Trophoblast cell (in vitro differentiated cells and primary cell): ENCODE measurements around the gene ERVFRD-1.

Source experiments
- DNase-seq, 2 donors: peaks; one replicate each; pipeline ENCODE4 v3.0.0-alpha.2; 2016
- H2AFZ ChIP-seq: 2 replicates; pipeline ENCODE4 v1.6.1; 2013; ENCODE audit warnings: low read length, moderate library complexity, mild to moderate bottlenecking; ENCODE audit not compliant: insufficient read depth, poor library complexity
- H2AK5ac ChIP-seq: 2 replicates; pipeline ENCODE4 v1.6.1; 2013; ENCODE audit warnings: mild to moderate bottlenecking, low read length
- H2BK120ac ChIP-seq: 2 replicates; pipeline ENCODE4 v1.6.1; 2013; ENCODE audit warnings: low read length, mild to moderate bottlenecking, moderate library complexity; ENCODE audit not compliant: insufficient read depth, poor library complexity
- H2BK12ac ChIP-seq: 2 replicates; pipeline ENCODE4 v1.6.1; 2013; ENCODE audit warnings: mild to moderate bottlenecking, low read length, moderate library complexity
- H2BK5ac ChIP-seq: 2 replicates; pipeline ENCODE4 v1.6.1; 2013; ENCODE audit warnings: low read length, low read depth, moderate library complexity, mild to moderate bottlenecking; ENCODE audit not compliant: poor library complexity
- H3K14ac ChIP-seq: 2 replicates; pipeline ENCODE4 v1.6.1; 2013; ENCODE audit warnings: mild to moderate bottlenecking, low read length
- H3K18ac ChIP-seq: 2 replicates; pipeline ENCODE4 v1.6.1; 2013; ENCODE audit warnings: mild to moderate bottlenecking, low read length
- H3K23ac ChIP-seq: 2 replicates; pipeline ENCODE4 v1.6.1; 2013; ENCODE audit warnings: low read length
- H3K27ac ChIP-seq: 2 replicates; pipeline ENCODE4 v1.5.1; 2013; ENCODE audit warnings: low read depth, mild to moderate bottlenecking, inconsistent platforms, low read length, moderate library complexity
- H3K27me3 ChIP-seq: 2 replicates; pipeline ENCODE4 v1.6.1; 2013; ENCODE audit warnings: inconsistent platforms, mild to moderate bottlenecking, low read length, moderate library complexity; ENCODE audit not compliant: insufficient read depth
- H3K36me3 ChIP-seq, 2 experiments: 1 replicate in 1 of 2; 2 replicates in 1 of 2; pipeline ENCODE4 v1.6.1; 2013; ENCODE audit warnings: low read length in 2 of 2, mild to moderate bottlenecking in 2 of 2, moderate library complexity in 1 of 2; ENCODE audit not compliant: insufficient read depth in 2 of 2, control insufficient read depth in 1 of 2
- H3K4ac ChIP-seq: 2 replicates; pipeline ENCODE4 v1.6.1; 2013; ENCODE audit warnings: low read depth, mild to moderate bottlenecking, low read length, moderate library complexity
- H3K4me1 ChIP-seq, 2 experiments: 1 replicate in 1 of 2; 2 replicates in 1 of 2; pipeline ENCODE4 v1.6.1; 2013; ENCODE audit warnings: low read length in 2 of 2, mild to moderate bottlenecking in 2 of 2, moderate library complexity in 1 of 2; ENCODE audit not compliant: insufficient read depth in 2 of 2, control insufficient read depth in 1 of 2
- H3K4me2 ChIP-seq: 2 replicates; pipeline ENCODE4 v1.6.1; 2013; ENCODE audit warnings: inconsistent platforms, mild to moderate bottlenecking, low read length, moderate library complexity
- H3K4me3 ChIP-seq: 2 replicates; pipeline ENCODE4 v1.5.1; 2013; ENCODE audit warnings: mild to moderate bottlenecking, low read depth, low read length, inconsistent platforms
- H3K79me1 ChIP-seq: one replicate; pipeline ENCODE4 v1.6.1; 2013; ENCODE audit warnings: low read length
- H3K79me2 ChIP-seq: 2 replicates; pipeline ENCODE4 v1.6.1; 2013; ENCODE audit warnings: low read length, mild to moderate bottlenecking; ENCODE audit not compliant: control insufficient read depth, insufficient read depth, poor library complexity
- H3K9ac ChIP-seq: 2 replicates; pipeline ENCODE4 v1.6.1; 2013; ENCODE audit warnings: mild to moderate bottlenecking, low read length
- H3K9me3 ChIP-seq: 2 replicates; pipeline ENCODE4 v1.6.1; 2013; ENCODE audit warnings: low read depth, mild to moderate bottlenecking, control low read depth, inconsistent platforms, low read length; ENCODE audit not compliant: insufficient read depth
- H4K12ac ChIP-seq: 2 replicates; pipeline ENCODE4 v1.6.1; 2013; ENCODE audit warnings: low read depth, mild to moderate bottlenecking, low read length, moderate library complexity
- H4K8ac ChIP-seq: 2 replicates; pipeline ENCODE4 v1.6.1; 2013; ENCODE audit warnings: low read depth, mild to moderate bottlenecking, low read length, moderate library complexity
- H4K91ac ChIP-seq: one replicate; pipeline ENCODE4 v1.6.1; 2013; ENCODE audit warnings: low read depth, mild to moderate bottlenecking, low read length, moderate library complexity
- WGBS: extraction: QIAGEN DNeasy Blood & Tissue Kit; methylation state at CpG from one replicate; pipeline ENCODE4 v1.1.7; 2013; ENCODE audit warnings: missing lambda C conversion rate; ENCODE audit not compliant: insufficient read length, insufficient coverage; ENCODE audit errors: extremely low coverage; 5-methylcytosine and 5-hydroxymethylcytosine counted together

ERVFRD-1 gene

DNA sequence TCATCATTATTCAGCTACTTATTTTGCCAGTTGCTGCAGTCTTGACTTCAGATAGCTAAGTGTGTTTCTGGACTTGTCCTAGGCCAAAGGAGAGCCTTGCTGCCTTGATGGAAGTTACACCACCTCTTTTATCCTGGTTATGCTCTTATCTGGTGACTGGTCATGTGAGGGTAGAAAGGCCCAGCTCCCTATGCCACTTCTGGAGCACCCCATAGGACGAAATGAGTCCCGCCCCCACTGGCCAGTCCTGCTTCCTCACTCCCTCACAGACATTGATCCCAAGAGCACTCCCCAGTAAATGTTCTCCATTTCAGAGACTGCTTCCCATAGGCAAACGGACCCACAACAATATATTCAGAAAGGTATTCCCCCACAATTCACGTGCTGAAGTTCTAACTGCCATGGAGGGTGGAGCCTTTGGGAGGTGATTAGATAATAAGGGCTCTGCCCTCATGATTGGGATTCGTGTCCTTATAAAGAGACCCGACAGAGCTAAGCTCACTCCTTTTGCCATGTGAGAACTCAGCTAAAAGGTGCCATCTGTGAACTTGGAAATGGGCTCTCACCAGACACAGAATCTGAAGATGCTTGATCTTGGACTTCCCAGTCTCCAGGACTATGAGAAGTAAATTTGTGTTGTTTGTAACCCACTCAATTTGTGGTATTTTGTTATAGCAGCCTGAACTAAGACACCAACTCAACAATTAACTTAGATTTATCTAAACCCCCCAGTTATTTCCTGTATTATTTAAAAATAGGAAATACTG, 45.9 kb downstream of the ERVFRD-1 start:
- no peak overlapping the region for H3K4me3 ChIP-seq
- no peak overlapping the region for H3K4ac ChIP-seq
- no peak overlapping the region for H2BK120ac ChIP-seq
- H3K9me3 ChIP-seq, result no peaks in the 10 kb centered on the region
- H3K79me2 ChIP-seq, result no peaks in the 10 kb centered on the region
- H3K14ac ChIP-seq, result no peak overlapping the region
- H3K27me3 ChIP-seq, result no peaks in the 10 kb centered on the region
- no peaks in the 10 kb centered on the region for H3K4me1 ChIP-seq
- H3K4me2 ChIP-seq, result no peak overlapping the region
- no peaks in the 10 kb centered on the region for H3K36me3 ChIP-seq
- no peaks in the 10 kb centered on the region for H3K79me1 ChIP-seq
- no peak overlapping the region for H4K12ac ChIP-seq
- H2AK5ac ChIP-seq, result no peak overlapping the region
- no peak overlapping the region for H2BK12ac ChIP-seq
- no peak overlapping the region for H3K18ac ChIP-seq
- no peak overlapping the region for H4K91ac ChIP-seq
- no peak overlapping the region for H3K23ac ChIP-seq
- DNase-seq, result no peak
- no peak overlapping the region for H2BK5ac ChIP-seq
- no peak overlapping the region for H2AFZ ChIP-seq
- H3K9ac ChIP-seq, result no peak overlapping the region
- H4K8ac ChIP-seq, result no peak overlapping the region
- no CpG with 5 or more reads among the region's 6 CpGs for WGBS
- no peak overlapping the region for H3K27ac ChIP-seq

GRCh38 chr6:11064836-11065235, 46.7 kb downstream of the ERVFRD-1 start:
- no peak overlapping the region for H4K91ac ChIP-seq
- no peaks in the 10 kb centered on the region for H3K9me3 ChIP-seq
- no peak overlapping the region for H3K18ac ChIP-seq
- no peaks in the 10 kb centered on the region for H3K36me3 ChIP-seq
- H3K4me2 ChIP-seq, result no peak overlapping the region
- no peak overlapping the region for H4K8ac ChIP-seq
- no peak overlapping the region for H3K9ac ChIP-seq
- no peak overlapping the region for H2BK12ac ChIP-seq
- H3K4ac ChIP-seq, result no peak overlapping the region
- H3K4me1 ChIP-seq, result no peaks in the 10 kb centered on the region
- no peak overlapping the region for H2AFZ ChIP-seq
- H3K79me1 ChIP-seq, result no peaks in the 10 kb centered on the region
- no peak overlapping the region for H2BK5ac ChIP-seq
- WGBS, result no CpG with 5 or more reads among the region's 3 CpGs
- no peak overlapping the region for H2AK5ac ChIP-seq
- no peak overlapping the region for H4K12ac ChIP-seq
- H3K4me3 ChIP-seq, result no peak overlapping the region
- H2BK120ac ChIP-seq, result no peak overlapping the region
- DNase-seq, result no peak
- H3K27ac ChIP-seq, result no peak overlapping the region
- H3K23ac ChIP-seq, result no peak overlapping the region
- no peaks in the 10 kb centered on the region for H3K27me3 ChIP-seq
- H3K14ac ChIP-seq, result no peak overlapping the region
- no peaks in the 10 kb centered on the region for H3K79me2 ChIP-seq

GRCh38 chr6:11062715-11063114, 48.8 kb downstream of the ERVFRD-1 start:
- H3K4me2 ChIP-seq, result no peak overlapping the region
- H4K12ac ChIP-seq, result no peak overlapping the region
- no peaks in the 10 kb centered on the region for H3K4me1 ChIP-seq
- DNase-seq, result no peak
- no peak overlapping the region for H3K4ac ChIP-seq
- no peak overlapping the region for H3K23ac ChIP-seq
- no peaks in the 10 kb centered on the region for H3K9me3 ChIP-seq
- no peak overlapping the region for H2AK5ac ChIP-seq
- H3K27ac ChIP-seq, result no peak overlapping the region
- no peak overlapping the region for H2BK120ac ChIP-seq
- H3K79me2 ChIP-seq, result no peaks in the 10 kb centered on the region
- no peak overlapping the region for H2AFZ ChIP-seq
- no peak overlapping the region for H4K91ac ChIP-seq
- H2BK12ac ChIP-seq, result no peak overlapping the region
- no peak overlapping the region for H3K4me3 ChIP-seq
- H3K27me3 ChIP-seq, result no peaks in the 10 kb centered on the region
- no peak overlapping the region for H3K9ac ChIP-seq
- no peaks in the 10 kb centered on the region for H3K36me3 ChIP-seq
- H3K79me1 ChIP-seq, result no peaks in the 10 kb centered on the region
- H3K18ac ChIP-seq, result no peak overlapping the region
- H3K14ac ChIP-seq, result no peak overlapping the region
- no peak overlapping the region for H4K8ac ChIP-seq
- no peak overlapping the region for H2BK5ac ChIP-seq
- no CpG with 5 or more reads among the region's 2 CpGs for WGBS

GRCh38 chr6:11062083-11062482, 49.4 kb downstream of the ERVFRD-1 start:
- no peak overlapping the region for H3K4me3 ChIP-seq
- H3K79me1 ChIP-seq, result no peaks in the 10 kb centered on the region
- H3K18ac ChIP-seq, result no peak overlapping the region
- H3K79me2 ChIP-seq, result no peaks in the 10 kb centered on the region
- H3K27ac ChIP-seq, result no peak overlapping the region
- H3K4me1 ChIP-seq, result no peaks in the 10 kb centered on the region
- no peak overlapping the region for H2BK120ac ChIP-seq
- H3K4me2 ChIP-seq, result no peak overlapping the region
- H2BK12ac ChIP-seq, result no peak overlapping the region
- H2BK5ac ChIP-seq, result no peak overlapping the region
- H2AK5ac ChIP-seq, result no peak overlapping the region
- H3K9me3 ChIP-seq, result no peaks in the 10 kb centered on the region
- H3K14ac ChIP-seq, result no peak overlapping the region
- no peak overlapping the region for H4K91ac ChIP-seq
- H3K36me3 ChIP-seq, result no peaks in the 10 kb centered on the region
- H2AFZ ChIP-seq, result no peak overlapping the region
- H3K23ac ChIP-seq, result no peak overlapping the region
- H3K27me3 ChIP-seq, result no peaks in the 10 kb centered on the region
- no peak overlapping the region for H4K8ac ChIP-seq
- H3K9ac ChIP-seq, result no peak overlapping the region
- WGBS, result no CpG with 5 or more reads among the region's 4 CpGs
- no peak for DNase-seq
- H3K4ac ChIP-seq, result no peak overlapping the region
- H4K12ac ChIP-seq, result no peak overlapping the region
